ENCODE measurements around the gene TSSK3.

Gene TSSK3

DNA sequence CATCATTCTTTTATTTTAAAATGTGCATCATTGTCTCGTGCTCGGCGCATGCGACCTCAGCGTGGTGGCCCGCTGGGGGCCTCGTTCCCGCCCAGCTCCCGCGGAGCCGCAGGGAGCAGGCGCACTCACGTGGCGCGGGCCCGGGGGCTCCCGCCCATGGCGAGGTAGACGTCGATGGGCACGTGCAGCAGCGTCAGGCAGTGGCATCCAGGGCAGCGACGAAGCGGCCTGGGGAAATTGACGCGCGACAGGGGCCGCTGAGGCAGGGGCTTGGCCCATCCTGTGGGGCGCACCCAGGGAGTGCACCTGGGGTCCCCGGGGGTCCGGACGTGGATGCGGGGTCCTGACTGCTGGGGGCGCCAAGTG is 1.0 kb upstream of the TSSK3 start:
- no peak for DNase-seq (ENCODE audit: low read depth in 2 of 2, low spot score in 1 of 2)

DNA sequence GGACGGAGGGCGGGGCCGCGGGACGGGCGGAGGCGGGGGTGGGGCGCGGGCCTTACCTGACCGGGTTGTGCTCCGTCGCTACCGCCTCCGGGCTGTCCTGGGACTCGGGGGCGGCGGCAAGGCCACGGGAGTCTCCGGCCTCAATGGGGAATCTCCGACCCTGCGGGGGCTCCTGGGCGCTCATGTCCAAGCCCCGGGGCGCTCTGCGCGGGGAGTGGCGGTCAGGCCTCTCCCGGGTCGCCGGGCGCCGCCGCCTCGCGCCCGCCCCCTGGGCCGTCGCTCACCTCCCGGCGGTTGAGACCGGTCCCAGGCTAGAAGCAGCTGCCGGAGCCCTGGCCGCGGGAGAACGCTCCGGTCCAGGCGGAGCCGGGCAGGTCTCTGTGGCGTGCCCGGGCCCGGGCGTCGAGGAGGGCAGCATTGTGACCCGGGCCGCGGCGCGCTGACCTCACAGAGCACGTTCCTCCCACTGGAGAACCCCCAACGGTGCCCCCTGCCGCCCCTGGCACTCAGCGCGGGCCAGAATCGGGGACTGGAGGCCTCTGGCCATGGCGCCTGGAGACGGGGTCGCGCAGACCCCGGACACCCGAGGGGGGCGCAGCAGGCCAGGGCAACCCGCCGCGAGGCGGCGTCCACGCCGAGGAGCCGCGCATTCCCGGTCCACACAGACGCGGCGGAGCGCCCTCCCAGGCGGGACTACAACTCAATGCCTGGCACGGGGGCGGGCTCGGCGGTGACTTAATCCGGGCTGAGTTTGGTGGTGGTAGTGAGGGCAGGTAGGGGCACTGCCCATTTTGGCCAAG is 465 bp upstream of the TSSK3 start:
- no peak for DNase-seq (ENCODE audit: low read depth in 2 of 2, low spot score in 1 of 2)

DNA sequence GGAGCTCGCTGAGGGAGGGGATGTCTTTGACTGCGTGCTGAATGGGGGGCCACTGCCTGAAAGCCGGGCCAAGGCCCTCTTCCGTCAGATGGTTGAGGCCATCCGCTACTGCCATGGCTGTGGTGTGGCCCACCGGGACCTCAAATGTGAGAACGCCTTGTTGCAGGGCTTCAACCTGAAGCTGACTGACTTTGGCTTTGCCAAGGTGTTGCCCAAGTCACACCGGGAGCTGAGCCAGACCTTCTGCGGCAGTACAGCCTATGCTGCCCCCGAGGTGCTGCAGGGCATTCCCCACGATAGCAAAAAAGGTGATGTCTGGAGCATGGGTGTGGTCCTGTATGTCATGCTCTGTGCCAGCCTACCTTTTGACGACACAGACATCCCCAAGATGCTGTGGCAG is 1.4 kb downstream of the TSSK3 start:
- DNase-seq (ENCODE audit: low read depth in 2 of 2, low spot score in 1 of 2): no peak

DNA sequence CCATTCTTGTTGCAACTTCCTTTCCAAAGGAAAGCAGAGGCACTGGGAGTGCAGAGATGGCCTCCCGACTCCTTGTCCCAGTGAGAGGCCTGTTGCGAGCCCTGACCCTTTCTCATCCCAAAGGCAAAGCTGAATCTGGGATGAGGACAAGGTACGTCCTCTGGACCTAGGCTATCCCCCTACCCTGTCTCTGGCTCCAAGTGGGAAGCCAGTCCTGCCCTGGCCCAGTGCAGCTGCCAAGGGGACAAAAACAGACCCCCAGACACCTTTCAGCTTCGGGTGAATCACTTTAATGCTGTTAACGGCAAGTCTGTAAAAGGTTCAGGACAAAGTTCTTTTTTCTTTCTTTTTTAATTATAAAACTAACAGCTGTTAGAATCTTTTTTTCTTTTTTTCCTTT is 2.5 kb downstream of the TSSK3 start:
- no peak for DNase-seq (ENCODE audit: low read depth in 2 of 2, low spot score in 1 of 2)

DNA sequence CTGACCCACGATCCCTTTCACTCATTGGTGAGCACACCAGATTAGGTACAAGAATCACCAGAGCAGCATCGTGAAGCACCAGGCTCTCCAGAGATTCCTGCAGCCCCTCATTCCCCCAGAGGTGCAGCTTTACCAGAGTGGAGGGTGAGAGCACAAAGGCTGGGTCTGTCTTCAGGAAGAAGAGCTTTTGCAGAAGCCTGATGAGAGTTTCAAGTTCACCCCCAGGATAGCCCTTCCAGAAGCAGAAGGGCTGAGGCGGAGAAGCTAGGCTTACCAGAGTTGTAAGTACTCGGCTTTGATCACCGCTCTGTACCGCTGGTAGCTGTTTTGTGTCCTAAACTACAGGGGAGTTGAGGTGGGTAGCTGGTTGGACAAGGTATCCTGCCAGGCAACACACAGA is 3.1 kb downstream of the TSSK3 start:
- no peak for DNase-seq (ENCODE audit: low read depth in 2 of 2, low spot score in 1 of 2)

DNA sequence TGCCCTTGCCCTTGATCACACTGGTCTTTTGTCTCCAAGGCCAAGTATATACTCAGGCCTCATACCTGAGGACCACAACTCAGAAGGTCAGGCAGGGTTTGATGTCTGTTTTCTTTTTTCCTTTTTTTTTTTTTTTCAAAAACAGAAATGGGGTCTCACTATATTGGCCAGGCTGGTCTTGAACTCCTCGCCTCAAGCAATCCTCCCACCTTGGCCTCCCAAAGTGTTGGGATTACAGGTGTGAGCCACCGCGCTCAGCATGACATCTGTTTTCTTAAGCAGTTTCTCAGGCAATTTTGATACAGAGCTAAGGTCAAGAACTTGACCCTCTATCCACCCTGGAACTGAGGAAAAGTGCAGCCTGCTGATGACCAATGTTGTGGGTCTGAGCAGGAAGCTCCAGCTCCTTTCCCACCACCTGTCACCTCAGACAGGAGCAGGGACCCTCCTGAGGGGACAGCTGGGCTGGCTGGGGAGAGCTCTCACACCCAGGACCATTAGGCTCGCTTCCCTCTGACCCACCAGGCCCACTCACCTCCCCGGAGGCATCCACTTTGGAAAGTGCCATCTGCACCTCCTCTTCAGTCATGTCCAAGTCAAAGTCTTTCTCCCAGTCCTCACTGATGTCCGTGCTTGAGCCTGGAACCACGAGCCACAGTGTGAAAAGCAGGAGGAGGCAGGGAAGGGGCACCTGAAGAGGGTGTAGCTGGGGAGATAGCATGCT is 5.7 kb downstream of the TSSK3 start:
- DNase-seq (ENCODE audit: low read depth in 2 of 2, low spot score in 1 of 2): no peak

DNA sequence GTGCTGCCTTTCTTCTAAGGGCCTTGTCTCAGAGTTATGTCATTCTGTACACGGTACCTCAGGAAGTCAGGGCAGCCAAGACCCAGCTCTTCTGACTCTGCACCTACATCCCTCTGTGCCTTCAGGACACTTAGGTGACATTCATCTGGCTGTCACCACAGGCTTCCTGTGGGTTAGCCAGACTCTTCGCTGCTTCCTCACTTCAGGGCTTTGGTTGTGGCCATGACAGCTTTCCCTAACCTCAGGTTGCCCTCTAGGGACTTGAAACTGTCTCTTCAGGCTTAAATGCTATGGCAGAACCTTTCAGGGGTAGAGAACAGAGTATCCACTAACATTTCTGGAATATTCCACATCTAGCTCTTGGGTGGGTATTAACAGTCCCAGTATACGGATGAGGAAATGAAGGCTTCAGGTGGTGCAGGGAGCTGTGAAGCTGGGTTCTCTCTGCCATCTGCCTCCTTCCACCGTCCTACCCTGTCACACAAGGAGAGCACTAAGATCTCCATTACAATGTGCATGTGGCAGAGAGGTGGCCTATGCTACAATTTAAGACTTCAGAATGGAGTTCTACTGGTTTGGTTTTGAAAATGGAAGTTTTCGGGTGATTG is 9.9 kb downstream of the TSSK3 start:
- DNase-seq (ENCODE audit: low read depth in 2 of 2, low spot score in 1 of 2): peak in 1 of 2 donors; percentile 5

DNA sequence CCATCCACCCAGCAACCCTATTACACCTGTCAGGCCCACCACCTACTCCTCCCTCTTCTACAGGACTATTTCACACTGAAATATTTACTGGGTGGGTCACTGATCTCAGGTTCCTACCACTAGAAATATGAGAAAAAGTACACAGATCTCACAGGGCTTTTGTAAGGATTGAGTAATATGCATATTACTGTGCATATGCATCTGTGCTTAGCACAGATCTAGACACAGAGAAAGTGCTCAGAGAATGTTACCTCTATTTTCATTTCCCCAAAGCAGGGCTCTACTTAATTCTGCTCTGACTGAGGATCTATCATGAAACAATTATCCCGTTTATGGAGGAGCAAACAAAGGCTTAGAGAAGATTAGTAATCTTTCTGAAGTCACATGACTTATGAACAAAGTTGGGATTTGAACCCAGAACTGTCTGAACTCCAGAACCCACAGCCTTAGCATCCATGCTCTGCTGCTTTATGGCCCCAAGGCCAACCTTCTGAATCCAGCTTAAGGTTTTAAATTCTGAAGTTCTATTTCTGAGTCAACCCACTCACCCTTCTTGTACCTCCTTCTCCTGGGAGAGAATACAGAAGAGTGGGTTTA is 11.8 kb downstream of the TSSK3 start:
- DNase-seq (ENCODE audit: low read depth in 2 of 2, low spot score in 1 of 2): no peak

DNA sequence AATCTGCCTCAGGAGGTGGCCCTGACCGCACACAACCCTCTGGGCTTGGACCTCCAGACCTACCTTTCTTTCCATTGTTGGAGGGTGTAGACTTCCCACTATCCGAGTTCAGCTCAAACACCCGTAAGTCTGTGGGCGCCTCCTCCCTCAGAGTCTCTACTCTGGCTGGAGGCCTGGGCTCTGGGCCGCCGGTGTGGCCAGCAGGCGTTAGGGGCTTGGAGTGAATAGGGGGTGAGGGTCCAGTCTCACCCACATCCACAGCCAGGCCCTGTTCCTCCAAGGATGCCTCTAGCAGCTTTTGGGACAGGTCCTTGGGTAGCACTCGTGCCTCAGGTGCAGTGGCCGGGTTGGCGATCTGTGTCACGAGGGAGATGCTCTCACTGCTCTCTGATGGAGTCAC is 13.9 kb downstream of the TSSK3 start:
- no peak for DNase-seq (ENCODE audit: low read depth in 2 of 2, low spot score in 1 of 2)

DNA sequence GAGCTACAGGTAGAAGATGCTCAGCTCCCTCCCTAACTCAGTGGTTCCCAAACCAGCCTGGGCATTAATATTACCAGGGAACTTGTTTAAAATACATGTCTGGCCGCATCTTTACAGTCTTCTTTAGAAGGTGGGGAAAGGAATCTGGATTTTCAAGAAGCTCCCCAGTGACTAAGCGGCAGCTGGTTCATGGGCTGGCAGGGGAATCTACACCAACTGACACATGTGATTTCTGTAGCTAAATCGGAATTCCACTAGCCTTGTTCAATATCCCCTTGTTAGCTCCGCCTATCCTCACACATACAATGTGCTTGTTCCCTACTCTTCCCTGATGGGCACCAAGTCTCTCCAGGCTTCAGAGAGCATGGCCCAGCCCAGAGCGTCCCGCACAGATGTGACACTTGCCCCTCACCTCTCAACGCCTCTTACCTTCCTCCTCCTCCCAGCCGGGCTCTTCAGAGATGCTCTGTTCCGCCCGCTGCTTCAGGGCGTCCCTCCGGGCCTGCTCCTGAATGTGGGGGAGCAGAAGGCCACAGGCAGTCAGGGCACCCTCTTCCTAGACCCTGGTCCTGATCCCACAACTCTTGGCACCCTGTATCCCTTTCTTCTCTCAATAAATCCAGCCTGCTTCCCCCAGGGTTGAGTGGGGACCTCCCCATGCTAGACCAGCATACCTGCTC is 15.3 kb downstream of the TSSK3 start:
- DNase-seq (ENCODE audit: low read depth in 2 of 2, low spot score in 1 of 2): no peak

DNA sequence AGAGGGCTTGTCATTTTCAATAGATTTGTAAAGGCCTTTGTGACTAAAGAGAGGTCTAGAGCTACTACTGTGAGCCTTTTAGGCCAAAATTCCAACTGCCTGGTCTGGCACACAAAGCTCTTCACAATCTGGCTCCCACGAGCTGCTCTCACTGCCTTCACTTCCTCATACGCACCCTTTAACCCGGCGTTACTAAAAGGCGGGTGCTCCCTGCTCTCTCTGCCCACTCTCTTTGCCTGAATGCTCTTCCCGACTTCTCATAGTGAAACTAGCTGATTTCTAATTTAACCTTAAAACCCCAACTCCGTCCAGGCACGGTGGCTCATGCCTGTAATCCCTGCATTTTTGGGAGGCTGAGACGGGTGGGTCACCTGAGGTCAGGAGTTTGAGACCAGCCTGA is 17.7 kb downstream of the TSSK3 start:
- DNase-seq (ENCODE audit: low read depth in 2 of 2, low spot score in 1 of 2): no peak

DNA sequence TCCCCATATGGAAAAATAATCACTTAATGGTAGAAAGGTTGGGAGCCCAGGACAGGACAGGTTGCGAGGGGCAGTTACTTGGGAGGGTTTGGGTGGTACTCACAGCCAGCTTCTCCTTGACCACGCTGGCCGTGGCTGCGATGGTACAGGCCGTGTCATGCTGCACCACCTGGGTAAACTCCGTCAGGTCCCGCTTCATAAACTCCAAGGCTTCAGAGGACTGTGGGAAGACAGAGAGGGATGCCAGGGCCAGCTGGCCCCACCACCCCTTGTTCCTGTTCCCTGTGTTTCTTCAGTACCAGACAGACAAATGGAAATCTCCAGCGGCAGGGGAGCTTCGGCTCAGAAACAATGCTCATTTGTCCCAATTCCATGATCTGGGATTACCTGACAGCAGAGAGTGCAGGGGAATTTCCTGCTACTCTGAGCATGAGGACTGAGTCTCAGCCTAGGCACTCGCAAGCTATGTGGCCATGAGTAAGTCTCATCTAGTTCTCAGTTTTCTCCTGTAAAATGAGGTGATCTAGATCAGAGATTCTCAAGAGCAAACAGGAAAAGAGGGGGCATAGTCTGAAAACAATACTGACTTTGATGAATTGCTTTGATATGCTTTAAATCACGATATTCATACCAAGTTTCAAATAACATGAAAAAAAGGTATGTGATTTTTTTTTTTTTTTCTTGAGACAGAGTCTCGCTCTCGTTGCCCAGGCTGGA is 24.5 kb downstream of the TSSK3 start:
- DNase-seq (ENCODE audit: low read depth in 2 of 2, low spot score in 1 of 2): no peak

DNA sequence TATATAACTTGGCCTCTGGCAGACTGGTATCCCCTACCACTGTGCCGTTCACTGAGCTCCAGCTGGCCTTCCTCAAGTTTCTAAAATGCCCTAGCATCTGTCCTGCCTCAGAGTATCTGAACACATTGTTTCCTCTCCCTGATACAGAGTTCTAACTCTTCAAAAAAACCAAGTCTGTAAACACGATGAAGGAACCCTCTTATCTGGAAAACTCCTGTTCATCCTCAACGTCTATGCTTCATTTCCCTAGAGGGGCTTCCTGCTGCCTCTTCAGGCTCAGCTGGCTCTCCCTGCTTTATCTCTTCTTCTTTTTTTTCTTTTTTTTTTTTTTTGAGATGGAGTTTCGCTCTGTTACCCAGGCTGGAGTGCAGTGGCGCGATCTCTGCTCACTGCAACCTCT is 26.3 kb downstream of the TSSK3 start:
- DNase-seq (ENCODE audit: low read depth in 2 of 2, low spot score in 1 of 2): no peak

DNA sequence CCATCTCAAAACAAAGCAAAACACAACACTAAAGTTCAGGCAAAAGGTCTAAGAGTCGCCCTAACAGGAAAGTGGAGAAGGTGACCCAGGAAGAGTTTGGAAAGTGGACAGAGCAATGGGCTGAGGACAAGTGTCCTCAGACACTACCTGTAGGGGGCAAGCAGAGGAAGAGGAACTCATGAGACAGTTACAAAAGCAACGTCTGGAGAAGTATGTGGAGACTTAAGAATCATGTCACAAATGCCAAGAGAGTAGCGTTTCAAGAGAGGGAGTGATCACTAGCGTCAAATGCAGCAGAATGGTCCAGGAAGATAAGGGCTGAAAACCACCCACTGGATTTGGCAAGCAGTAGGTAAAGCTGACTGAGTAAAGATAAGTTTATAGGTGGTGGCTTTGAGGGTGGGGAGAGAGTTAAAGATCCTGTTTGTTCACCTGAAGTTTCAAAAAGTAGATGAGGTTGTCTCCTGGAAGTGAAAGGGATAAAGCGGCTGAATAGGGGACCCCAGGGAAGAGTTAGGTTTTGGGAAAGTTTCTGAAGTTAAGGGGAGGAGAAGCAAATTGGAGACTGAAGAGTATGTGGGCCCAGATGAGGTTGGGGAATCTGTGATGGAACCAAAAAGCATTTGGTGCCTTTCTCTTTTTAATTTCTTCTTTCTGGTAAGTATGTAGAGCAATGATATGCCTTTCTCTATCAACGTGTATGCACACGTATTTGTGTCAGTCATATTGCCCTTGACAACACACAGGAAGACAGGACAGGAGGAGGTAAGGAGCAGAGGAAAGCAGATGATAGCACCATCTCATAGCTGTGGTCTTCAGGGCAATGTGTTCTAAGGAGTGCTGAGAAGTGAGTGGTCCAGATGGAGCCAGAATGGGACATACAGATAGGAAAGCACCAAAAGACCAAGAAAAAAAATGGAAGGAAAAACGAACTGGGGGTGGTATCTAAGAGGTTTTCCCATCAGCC is 28.8 kb downstream of the TSSK3 start:
- DNase-seq (ENCODE audit: low read depth in 2 of 2, low spot score in 1 of 2): no peak

DNA sequence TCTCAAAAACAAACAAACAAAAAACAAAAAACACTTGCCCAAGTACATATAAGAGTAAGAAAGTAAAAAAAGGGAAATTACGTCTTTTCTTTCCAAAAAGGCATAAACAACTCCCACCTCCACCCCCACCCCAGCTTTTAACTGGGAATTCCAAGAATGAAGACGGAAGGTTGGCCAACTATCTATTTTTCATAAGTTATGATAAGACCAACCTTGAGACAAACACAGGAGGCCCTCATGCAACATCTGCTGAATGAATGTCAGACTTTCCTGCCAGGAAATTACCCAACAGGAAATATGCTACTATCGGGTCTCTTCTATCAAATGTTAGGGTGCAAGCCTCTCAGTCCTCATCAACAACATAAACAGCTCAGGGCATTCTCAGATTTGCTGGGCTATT is 30.0 kb downstream of the TSSK3 start:
- DNase-seq (ENCODE audit: low read depth in 2 of 2, low spot score in 1 of 2): no peak

DNA sequence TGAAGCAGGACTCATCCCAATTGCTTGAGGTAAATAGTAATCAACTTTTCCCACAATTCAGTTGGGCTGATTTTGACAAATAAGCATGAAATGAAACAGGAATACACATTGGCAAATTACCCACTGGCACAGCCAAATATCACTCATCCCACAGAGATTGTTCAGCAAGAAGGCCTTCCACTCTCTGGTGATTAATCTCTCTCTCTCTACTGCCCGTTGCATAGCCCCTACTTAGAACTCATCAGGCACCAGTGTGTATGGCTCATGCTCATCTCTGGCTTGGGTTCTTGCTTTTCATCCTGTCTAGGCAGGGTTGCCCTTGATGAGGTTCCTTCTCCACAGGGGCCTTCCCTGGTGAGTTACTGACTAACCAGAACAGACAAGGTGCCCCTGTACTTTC is 30.8 kb downstream of the TSSK3 start:
- DNase-seq (ENCODE audit: low read depth in 2 of 2, low spot score in 1 of 2): no peak

DNA sequence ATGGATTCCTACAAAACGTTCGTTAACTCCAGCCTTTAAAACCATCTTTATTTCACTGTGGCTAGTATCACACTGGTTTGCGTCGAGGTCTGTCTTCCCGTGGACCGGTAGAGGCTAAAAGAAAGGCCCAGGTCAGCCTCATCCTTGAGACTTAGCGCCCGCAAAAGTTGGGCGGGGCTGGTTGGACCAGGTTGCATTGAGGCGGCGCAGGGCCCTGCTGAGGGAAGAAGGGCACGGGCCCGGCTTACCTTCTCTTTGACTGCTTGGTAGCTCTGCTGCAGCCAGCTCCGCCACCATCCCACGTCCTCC is 31.4 kb downstream of the TSSK3 start:
- peak in 1 of 2 donors; percentile 7 for DNase-seq (ENCODE audit: low read depth in 2 of 2, low spot score in 1 of 2)

DNA sequence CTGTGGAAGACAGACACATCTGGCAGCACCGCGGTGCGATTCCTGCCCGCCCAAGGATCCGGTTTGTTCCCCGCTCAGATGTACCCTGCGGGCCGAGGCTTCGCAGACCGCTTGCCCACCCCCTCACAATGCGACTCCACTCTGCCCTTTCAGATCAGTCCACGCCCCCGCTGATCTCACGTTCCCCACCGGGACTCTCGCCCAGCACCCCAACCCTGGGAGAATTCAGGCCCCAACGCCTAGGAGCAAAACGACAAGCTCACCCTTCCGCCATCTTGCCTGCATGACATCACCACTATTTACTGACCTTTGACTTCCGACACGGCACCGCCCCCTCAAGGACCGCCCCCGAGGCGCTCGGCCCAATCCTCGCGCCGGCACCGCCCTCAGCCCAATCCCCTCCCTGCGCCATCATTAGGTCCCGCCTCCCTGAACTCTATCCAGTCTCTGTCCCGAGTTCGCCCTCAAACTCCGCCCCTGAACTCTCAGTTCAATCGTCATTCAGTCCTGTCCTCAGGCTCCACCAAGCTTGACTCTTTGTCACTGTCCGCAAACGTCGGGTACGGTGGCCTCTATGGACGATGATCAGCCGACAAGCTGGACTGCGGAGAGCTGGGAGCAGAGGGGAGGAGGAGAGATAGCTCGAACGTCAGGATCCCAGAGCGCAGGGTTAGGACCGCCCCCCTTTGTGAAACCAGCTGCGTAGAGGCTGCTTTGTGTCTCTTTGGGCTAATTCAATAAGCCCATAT is 32.0 kb downstream of the TSSK3 start, which contains the start of gene BSDC1:
BSDC1 (minus strand) TSS at position 301 of the 749 bp plus-strand sequence; CDS start at position 274, 27 bp downstream.
- peak; percentile 90 to 95 for DNase-seq (ENCODE audit: low read depth in 2 of 2, low spot score in 1 of 2)

DNA sequence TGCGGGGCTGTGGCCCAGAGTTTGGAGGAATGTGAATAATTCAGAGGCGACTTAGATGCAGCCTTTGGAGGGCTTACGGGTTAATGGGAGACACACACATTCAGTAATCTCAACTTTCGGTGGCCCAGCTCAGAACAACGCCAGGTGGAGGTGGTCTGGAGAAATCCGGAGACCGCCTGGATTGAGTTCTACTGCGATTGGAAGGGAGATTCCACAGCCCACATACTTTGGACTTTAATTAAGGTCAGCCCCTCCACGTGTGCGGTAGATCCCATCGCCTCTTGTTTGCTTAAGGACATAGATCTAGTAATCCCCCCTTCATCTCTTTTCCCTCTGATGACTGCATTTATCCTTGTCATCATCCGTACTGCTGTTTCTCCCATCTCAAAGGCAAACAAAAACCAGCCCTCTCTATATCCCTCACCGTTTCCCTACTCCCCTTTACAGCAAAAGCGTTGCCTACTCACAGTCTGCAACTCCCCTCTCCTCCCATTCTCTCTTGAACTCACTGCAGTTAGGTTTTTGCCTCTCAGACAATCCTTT is 32.6 kb downstream of the TSSK3 start:
- DNase-seq (ENCODE audit: low read depth in 2 of 2, low spot score in 1 of 2): no peak
